Measurements from ENCODE around the gene TRAF5. TPM values are rescaled to one million over a fixed set of nuclear protein-coding genes. Genes with fewer than 3 reads are reported as not detected.

The TRAF5 gene
- total RNA-seq, 1 experiment from 2014 or later, result 8.1 TPM

DNA sequence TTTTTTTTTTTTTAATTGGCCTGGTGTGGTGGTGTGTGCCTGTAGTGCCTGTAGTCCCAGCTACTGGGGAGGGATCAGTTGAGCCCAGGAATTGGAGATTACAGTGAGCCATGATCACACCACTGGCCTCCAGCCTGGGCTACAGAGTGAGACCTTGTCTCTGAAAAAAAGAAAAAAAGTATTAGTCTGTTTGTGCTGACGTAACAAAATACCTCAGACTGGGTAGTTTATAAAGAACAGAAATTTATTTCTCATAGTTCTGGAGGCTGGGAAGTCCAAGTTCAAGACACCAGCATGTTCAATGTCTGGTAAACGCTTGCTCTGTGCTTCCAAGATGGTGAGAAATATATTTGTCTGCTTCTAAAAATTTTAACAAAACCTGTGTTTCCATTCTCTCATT is 25.8 kb downstream of the TRAF5 start:
- Histone ChIP-seq H3K36me3 (ENCODE audit: low read depth) (no peaks in the 10 kb centered on the region), H3K9me2 (ENCODE audit: insufficient read depth) (no peaks in the 10 kb centered on the region), H3K4me2 (no peak overlapping the region), H3K27ac (no peak overlapping the region), H2AFZ (no peak overlapping the region), H3K27me3 (ENCODE audit: insufficient read depth, low read depth) (no peaks in the 10 kb centered on the region), H4K20me1 (ENCODE audit: insufficient read depth) (0 out of 2 replicates have a peak, but pooled peaks cover 3% of the 10 kb centered on the region), H3F3A (ENCODE audit: insufficient read depth, low read depth) (0 out of 2 replicates have a peak, but pooled peaks cover 1% of the 10 kb centered on the region), H3K9me3 (ENCODE audit: insufficient read depth, low read depth) (peaks cover 3% of the 10 kb centered on the region; the same call in 1 of the 2 replicates), H3K79me2 (ENCODE audit: low read depth) (no peaks in the 10 kb centered on the region), H3K4me3 (no peak overlapping the region), H3K4me1 (replicated peaks; ENCODE audit: insufficient read depth) (peaks cover 6% of the 10 kb centered on the region)
- TF ChIP-seq, protein P1, sequence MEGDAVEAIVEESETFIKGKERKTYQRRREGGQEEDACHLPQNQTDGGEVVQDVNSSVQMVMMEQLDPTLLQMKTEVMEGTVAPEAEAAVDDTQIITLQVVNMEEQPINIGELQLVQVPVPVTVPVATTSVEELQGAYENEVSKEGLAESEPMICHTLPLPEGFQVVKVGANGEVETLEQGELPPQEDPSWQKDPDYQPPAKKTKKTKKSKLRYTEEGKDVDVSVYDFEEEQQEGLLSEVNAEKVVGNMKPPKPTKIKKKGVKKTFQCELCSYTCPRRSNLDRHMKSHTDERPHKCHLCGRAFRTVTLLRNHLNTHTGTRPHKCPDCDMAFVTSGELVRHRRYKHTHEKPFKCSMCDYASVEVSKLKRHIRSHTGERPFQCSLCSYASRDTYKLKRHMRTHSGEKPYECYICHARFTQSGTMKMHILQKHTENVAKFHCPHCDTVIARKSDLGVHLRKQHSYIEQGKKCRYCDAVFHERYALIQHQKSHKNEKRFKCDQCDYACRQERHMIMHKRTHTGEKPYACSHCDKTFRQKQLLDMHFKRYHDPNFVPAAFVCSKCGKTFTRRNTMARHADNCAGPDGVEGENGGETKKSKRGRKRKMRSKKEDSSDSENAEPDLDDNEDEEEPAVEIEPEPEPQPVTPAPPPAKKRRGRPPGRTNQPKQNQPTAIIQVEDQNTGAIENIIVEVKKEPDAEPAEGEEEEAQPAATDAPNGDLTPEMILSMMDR (conservative IDR thresholded peaks at IDR 0.05), result no peak
- TF ChIP-seq EZH2 (IDR thresholded peaks at IDR 0.05; ENCODE audit: low read depth), result no peak
- CTCF ChIA-PET, result no interaction called here
- POLR2A ChIA-PET (ENCODE audit: unreplicated experiment), result no interaction called here
- no peak for DNase-seq
- intact Hi-C loops (cut with micrococcal nuclease; ENCODE audit: unreplicated experiment), result no loop called here
- BruUV-seq (replicated peaks), result no TSS peak

DNA sequence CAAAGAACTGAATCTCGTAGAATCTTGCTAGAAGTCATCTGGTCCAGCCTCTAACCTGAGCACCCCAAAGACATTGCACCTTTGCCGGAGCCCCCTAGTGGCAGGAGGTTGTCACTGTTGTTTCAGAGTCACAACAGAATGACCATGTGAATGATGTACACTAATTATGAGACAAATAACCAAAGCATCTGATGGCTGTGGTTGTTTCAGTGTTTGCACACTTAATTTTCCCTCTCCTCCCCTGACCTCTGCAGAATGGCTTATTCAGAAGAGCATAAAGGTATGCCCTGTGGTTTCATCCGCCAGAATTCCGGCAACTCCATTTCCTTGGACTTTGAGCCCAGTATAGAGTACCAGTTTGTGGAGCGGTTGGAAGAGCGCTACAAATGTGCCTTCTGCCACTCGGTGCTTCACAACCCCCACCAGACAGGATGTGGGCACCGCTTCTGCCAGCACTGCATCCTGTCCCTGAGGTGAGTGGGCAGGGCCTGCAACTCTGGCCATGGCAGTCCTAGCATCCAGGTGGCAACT is 26.4 kb downstream of the TRAF5 start:
- Histone ChIP-seq H3K27me3 (ENCODE audit: insufficient read depth, low read depth) (no peaks in the 10 kb centered on the region), H3K4me3 (no peak overlapping the region), H2AFZ (no peak overlapping the region), H3F3A (ENCODE audit: insufficient read depth, low read depth) (no peaks in the 10 kb centered on the region), H3K4me1 (replicated peaks; ENCODE audit: insufficient read depth) (peaks cover 6% of the 10 kb centered on the region), H3K36me3 (ENCODE audit: low read depth) (no peaks in the 10 kb centered on the region), H3K4me2 (no peak overlapping the region), H4K20me1 (ENCODE audit: insufficient read depth) (0 out of 2 replicates have a peak, but pooled peaks cover 3% of the 10 kb centered on the region), H3K79me2 (ENCODE audit: low read depth) (no peaks in the 10 kb centered on the region), H3K9me3 (ENCODE audit: insufficient read depth, low read depth) (peaks cover 3% of the 10 kb centered on the region; the same call in 1 of the 2 replicates), H3K27ac (no peak overlapping the region), H3K9me2 (ENCODE audit: insufficient read depth) (no peaks in the 10 kb centered on the region)
- intact Hi-C loops (cut with micrococcal nuclease; ENCODE audit: unreplicated experiment), result no loop called here
- ChIA-PET CTCF (no interaction called here), POLR2A (ENCODE audit: unreplicated experiment) (no interaction called here)
- no peak for TF ChIP-seq EZH2 (IDR thresholded peaks at IDR 0.05; ENCODE audit: low read depth)
- TF ChIP-seq, protein P1 (conservative IDR thresholded peaks at IDR 0.05), result peak; percentile 87
- DNase-seq, result peak in 1 of 2 experiments; percentile 30
- no TSS peak for BruUV-seq (replicated peaks)

GRCh38 chr1:211353562-211354212 is 27.1 kb downstream of the TRAF5 start:
- TF ChIP-seq, protein P1 (conservative IDR thresholded peaks at IDR 0.05), result no peak
- TF ChIP-seq EZH2 (IDR thresholded peaks at IDR 0.05; ENCODE audit: low read depth), result no peak
- CTCF ChIA-PET, result no interaction called here
- DNase-seq, result no peak
- Histone ChIP-seq H3K4me1 (replicated peaks; ENCODE audit: insufficient read depth) (peaks cover 6% of the 10 kb centered on the region), H2AFZ (no peak overlapping the region), H3F3A (ENCODE audit: insufficient read depth, low read depth) (no peaks in the 10 kb centered on the region), H4K20me1 (ENCODE audit: insufficient read depth) (0 out of 2 replicates have a peak, but pooled peaks cover 3% of the 10 kb centered on the region), H3K27ac (no peak overlapping the region), H3K4me3 (no peak overlapping the region), H3K9me2 (ENCODE audit: insufficient read depth) (no peaks in the 10 kb centered on the region), H3K27me3 (ENCODE audit: insufficient read depth, low read depth) (no peaks in the 10 kb centered on the region), H3K4me2 (no peak overlapping the region), H3K36me3 (ENCODE audit: low read depth) (no peaks in the 10 kb centered on the region), H3K79me2 (ENCODE audit: low read depth) (no peaks in the 10 kb centered on the region), H3K9me3 (ENCODE audit: insufficient read depth, low read depth) (peaks cover 3% of the 10 kb centered on the region; the same call in 1 of the 2 replicates)
- intact Hi-C loops (cut with micrococcal nuclease; ENCODE audit: unreplicated experiment), result no loop called here
- no TSS peak for BruUV-seq (replicated peaks)
- POLR2A ChIA-PET (ENCODE audit: unreplicated experiment), result no interaction called here
